ENCODE results near the gene ZNF235. TPM values are rescaled to one million over a fixed set of nuclear protein-coding genes. Genes with fewer than 3 reads are reported as not detected.

The ZNF235 gene
- total and polyA plus RNA-seq, 2 of the 8 experiments (the other 6 are each of a cell fraction or from before 2014, with no cell fraction given) = 2.0 to 5.3 TPM

DNA sequence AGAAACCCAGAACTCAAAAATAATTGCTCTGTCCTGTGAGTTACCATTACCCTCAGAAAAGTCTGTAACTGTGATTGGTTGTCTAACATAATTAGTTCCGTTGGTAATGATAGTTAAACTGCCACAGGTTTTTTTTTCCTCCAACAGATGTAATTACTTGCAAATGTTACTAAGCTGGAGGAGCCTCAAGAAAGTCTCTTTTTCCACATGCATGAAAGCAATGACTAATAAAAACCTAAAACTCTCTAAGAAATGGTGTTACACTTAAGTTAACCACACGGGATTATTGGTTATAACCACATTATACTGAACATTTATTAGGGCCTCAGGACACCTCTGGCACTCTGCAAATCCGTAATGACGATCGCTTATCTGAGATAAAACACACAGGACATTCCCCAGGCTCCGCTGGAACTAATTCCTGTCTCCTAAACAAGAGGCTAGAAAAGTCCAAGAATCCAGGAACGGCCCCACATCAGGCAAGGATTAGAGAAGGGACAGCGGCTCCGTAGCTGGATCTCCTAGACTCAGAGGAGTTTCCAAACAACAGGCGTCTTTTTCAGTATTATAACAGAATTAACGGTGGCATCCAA is 753 bp downstream of the ZNF235 start (continued):
- TF ChIP-seq KDM4A (IDR thresholded peaks at IDR 0.05; ENCODE audit: low read depth, low read length, severe bottlenecking) (no peak), EZH2 (IDR thresholded peaks at IDR 0.05; ENCODE audit: low read depth, low read length, severe bottlenecking) (no peak), POLR2AphosphoS5 (IDR thresholded peaks at IDR 0.05; ENCODE audit: low read depth, low read length) (no peak)
